WTC11 (cell line): ENCODE data around the gene MEST. TPM values are rescaled to one million over a fixed set of nuclear protein-coding genes. Genes with fewer than 3 reads are reported as not detected.
A peak's percentile ranks its signal among the peaks of the same experiment; 100 is the strongest.

Source experiments
- CTCF ChIP-seq: fragments of 200-600 bp; IDR thresholded peaks from 2 replicates; pipeline ENCODE4 v1.8.0; 2022; ENCODE audit warnings: antibody characterized with exemption
- E2F4 ChIP-seq: sonication (generic); formaldehyde crosslinking; IDR thresholded peaks from 2 replicates; pipeline ENCODE4 v1.8.1; 2022; ENCODE audit warnings: low read depth, mild to moderate bottlenecking, moderate library complexity, missing genetic modification reagents, borderline replicate concordance
- FOXP1 ChIP-seq: sonication (generic); formaldehyde crosslinking; IDR thresholded peaks from 2 replicates; pipeline ENCODE4 v1.8.0; 2022; ENCODE audit warnings: missing genetic modification reagents, mild to moderate bottlenecking, moderate library complexity, borderline replicate concordance
- KAT7 ChIP-seq: sonication (generic); formaldehyde crosslinking; IDR thresholded peaks from 2 replicates; pipeline ENCODE4 v1.8.1; 2023; ENCODE audit warnings: missing genetic modification reagents, mild to moderate bottlenecking, borderline replicate concordance
- NFE2L1 ChIP-seq: sonication (generic); formaldehyde crosslinking; IDR thresholded peaks from 2 replicates; pipeline ENCODE4 v1.8.1; 2023; ENCODE audit warnings: missing genetic modification reagents
- NR2C2 ChIP-seq: sonication (generic); formaldehyde crosslinking; IDR thresholded peaks from 2 replicates; pipeline ENCODE4 v1.8.0; 2022; ENCODE audit warnings: mild to moderate bottlenecking, missing genetic modification reagents
- OVOL2 ChIP-seq: fragments of 250-450 bp; sonication (Bioruptor Pico); IDR thresholded peaks from 2 replicates; pipeline ENCODE4 v1.9.0; 2021; ENCODE audit warnings: mild to moderate bottlenecking, borderline replicate concordance
- SMAD3 ChIP-seq: sonication (generic); formaldehyde crosslinking; IDR thresholded peaks from 2 replicates; pipeline ENCODE4 v1.8.0; 2022; ENCODE audit warnings: missing genetic modification reagents, mild to moderate bottlenecking, borderline replicate concordance
- SP1 ChIP-seq: sonication (generic); formaldehyde crosslinking; conservative IDR thresholded peaks from 2 replicates; pipeline ENCODE4 v1.8.1; 2022; ENCODE audit warnings: missing genetic modification reagents
- TEAD1 ChIP-seq: sonication (generic); formaldehyde crosslinking; IDR thresholded peaks from 2 replicates; pipeline ENCODE4 v1.8.0; 2022; ENCODE audit warnings: mild to moderate bottlenecking, missing genetic modification reagents
- ZBTB43 ChIP-seq: sonication (generic); formaldehyde crosslinking; IDR thresholded peaks from 2 replicates; pipeline ENCODE4 v1.8.1; 2023; ENCODE audit warnings: mild to moderate bottlenecking, missing genetic modification reagents
- ZNF317 ChIP-seq: sonication (generic); formaldehyde crosslinking; IDR thresholded peaks from 2 replicates; pipeline ENCODE4 v1.8.1; 2023; ENCODE audit warnings: low read depth, mild to moderate bottlenecking, moderate library complexity, missing genetic modification reagents, borderline replicate concordance
- ZNF425 ChIP-seq: fragments of 250-450 bp; sonication (Bioruptor Pico); conservative IDR thresholded peaks from 2 replicates; pipeline ENCODE4 v1.9.0; 2021; ENCODE audit warnings: mild to moderate bottlenecking
- total RNA-seq: library from RNA; stranded (reverse); gene quantifications from 3 replicates; pipeline ENCODE4 v1.2.3, GENCODE V29; 2021
- TF ChIP-seq, protein P1 (sequence below): fragments of 250-450 bp; sonication (Bioruptor Pico); IDR thresholded peaks from 2 replicates; pipeline ENCODE4 v1.9.0; 2021; ENCODE audit warnings: mild to moderate bottlenecking, borderline replicate concordance
- TF ChIP-seq, protein P2 (sequence below): sonication (generic); formaldehyde crosslinking; IDR thresholded peaks from 2 replicates; pipeline ENCODE4 v1.8.1; 2022; ENCODE audit warnings: low read depth, missing genetic modification reagents, borderline replicate concordance
- TF ChIP-seq, protein P3 (sequence below): sonication (generic); formaldehyde crosslinking; conservative IDR thresholded peaks from 2 replicates; pipeline ENCODE4 v1.8.1; 2022; ENCODE audit warnings: mild to moderate bottlenecking, missing genetic modification reagents
- TF ChIP-seq, protein P4 (sequence below): sonication (generic); formaldehyde crosslinking; IDR thresholded peaks from 2 replicates; pipeline ENCODE4 v1.8.0; 2022; ENCODE audit warnings: missing genetic modification reagents

The MEST gene
- total RNA-seq, 1 experiment from 2014 or later, result 188 TPM

- TF ChIP-seq, protein P1, sequence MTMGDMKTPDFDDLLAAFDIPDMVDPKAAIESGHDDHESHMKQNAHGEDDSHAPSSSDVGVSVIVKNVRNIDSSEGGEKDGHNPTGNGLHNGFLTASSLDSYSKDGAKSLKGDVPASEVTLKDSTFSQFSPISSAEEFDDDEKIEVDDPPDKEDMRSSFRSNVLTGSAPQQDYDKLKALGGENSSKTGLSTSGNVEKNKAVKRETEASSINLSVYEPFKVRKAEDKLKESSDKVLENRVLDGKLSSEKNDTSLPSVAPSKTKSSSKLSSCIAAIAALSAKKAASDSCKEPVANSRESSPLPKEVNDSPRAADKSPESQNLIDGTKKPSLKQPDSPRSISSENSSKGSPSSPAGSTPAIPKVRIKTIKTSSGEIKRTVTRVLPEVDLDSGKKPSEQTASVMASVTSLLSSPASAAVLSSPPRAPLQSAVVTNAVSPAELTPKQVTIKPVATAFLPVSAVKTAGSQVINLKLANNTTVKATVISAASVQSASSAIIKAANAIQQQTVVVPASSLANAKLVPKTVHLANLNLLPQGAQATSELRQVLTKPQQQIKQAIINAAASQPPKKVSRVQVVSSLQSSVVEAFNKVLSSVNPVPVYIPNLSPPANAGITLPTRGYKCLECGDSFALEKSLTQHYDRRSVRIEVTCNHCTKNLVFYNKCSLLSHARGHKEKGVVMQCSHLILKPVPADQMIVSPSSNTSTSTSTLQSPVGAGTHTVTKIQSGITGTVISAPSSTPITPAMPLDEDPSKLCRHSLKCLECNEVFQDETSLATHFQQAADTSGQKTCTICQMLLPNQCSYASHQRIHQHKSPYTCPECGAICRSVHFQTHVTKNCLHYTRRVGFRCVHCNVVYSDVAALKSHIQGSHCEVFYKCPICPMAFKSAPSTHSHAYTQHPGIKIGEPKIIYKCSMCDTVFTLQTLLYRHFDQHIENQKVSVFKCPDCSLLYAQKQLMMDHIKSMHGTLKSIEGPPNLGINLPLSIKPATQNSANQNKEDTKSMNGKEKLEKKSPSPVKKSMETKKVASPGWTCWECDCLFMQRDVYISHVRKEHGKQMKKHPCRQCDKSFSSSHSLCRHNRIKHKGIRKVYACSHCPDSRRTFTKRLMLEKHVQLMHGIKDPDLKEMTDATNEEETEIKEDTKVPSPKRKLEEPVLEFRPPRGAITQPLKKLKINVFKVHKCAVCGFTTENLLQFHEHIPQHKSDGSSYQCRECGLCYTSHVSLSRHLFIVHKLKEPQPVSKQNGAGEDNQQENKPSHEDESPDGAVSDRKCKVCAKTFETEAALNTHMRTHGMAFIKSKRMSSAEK (CRISPR knock-in tag), result no peak
- no peak for TF ChIP-seq OVOL2
- peak; percentile 79 for TF ChIP-seq FOXP1 (CRISPR knock-in tag)
- peak; percentile 89; the same call in 1 of the 2 replicates for TF ChIP-seq TEAD1 (CRISPR knock-in tag)
- TF ChIP-seq, protein P2, sequence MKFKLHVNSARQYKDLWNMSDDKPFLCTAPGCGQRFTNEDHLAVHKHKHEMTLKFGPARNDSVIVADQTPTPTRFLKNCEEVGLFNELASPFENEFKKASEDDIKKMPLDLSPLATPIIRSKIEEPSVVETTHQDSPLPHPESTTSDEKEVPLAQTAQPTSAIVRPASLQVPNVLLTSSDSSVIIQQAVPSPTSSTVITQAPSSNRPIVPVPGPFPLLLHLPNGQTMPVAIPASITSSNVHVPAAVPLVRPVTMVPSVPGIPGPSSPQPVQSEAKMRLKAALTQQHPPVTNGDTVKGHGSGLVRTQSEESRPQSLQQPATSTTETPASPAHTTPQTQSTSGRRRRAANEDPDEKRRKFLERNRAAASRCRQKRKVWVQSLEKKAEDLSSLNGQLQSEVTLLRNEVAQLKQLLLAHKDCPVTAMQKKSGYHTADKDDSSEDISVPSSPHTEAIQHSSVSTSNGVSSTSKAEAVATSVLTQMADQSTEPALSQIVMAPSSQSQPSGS (CRISPR knock-in tag), result 0 out of 2 replicates have a peak, but pooled peaks have one; percentile 20
- peak; percentile 67; the same call in 1 of the 2 replicates for TF ChIP-seq KAT7
- TF ChIP-seq, protein P3, sequence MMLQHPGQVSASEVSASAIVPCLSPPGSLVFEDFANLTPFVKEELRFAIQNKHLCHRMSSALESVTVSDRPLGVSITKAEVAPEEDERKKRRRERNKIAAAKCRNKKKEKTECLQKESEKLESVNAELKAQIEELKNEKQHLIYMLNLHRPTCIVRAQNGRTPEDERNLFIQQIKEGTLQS (CRISPR knock-in tag), result no peak
- peak; percentile 81 for TF ChIP-seq ZBTB43 (CRISPR knock-in tag)
- peak; percentile 72; the same call in 1 of the 2 replicates for TF ChIP-seq E2F4
- TF ChIP-seq ZNF425 (CRISPR knock-in tag), result no peak
- 0 out of 2 replicates have a peak, but pooled peaks have one; percentile 18 for TF ChIP-seq ZNF317 (CRISPR knock-in tag)
- TF ChIP-seq SMAD3, result peak; percentile 53; the same call in 1 of the 2 replicates
- peak; percentile 69 for TF ChIP-seq SP1
- peak; percentile 12; the same call in 1 of the 2 replicates for TF ChIP-seq NFE2L1 (CRISPR knock-in tag)
- no peak for TF ChIP-seq NR2C2 (CRISPR knock-in tag)
- TF ChIP-seq CTCF, result peak; percentile 65
- TF ChIP-seq, protein P4, sequence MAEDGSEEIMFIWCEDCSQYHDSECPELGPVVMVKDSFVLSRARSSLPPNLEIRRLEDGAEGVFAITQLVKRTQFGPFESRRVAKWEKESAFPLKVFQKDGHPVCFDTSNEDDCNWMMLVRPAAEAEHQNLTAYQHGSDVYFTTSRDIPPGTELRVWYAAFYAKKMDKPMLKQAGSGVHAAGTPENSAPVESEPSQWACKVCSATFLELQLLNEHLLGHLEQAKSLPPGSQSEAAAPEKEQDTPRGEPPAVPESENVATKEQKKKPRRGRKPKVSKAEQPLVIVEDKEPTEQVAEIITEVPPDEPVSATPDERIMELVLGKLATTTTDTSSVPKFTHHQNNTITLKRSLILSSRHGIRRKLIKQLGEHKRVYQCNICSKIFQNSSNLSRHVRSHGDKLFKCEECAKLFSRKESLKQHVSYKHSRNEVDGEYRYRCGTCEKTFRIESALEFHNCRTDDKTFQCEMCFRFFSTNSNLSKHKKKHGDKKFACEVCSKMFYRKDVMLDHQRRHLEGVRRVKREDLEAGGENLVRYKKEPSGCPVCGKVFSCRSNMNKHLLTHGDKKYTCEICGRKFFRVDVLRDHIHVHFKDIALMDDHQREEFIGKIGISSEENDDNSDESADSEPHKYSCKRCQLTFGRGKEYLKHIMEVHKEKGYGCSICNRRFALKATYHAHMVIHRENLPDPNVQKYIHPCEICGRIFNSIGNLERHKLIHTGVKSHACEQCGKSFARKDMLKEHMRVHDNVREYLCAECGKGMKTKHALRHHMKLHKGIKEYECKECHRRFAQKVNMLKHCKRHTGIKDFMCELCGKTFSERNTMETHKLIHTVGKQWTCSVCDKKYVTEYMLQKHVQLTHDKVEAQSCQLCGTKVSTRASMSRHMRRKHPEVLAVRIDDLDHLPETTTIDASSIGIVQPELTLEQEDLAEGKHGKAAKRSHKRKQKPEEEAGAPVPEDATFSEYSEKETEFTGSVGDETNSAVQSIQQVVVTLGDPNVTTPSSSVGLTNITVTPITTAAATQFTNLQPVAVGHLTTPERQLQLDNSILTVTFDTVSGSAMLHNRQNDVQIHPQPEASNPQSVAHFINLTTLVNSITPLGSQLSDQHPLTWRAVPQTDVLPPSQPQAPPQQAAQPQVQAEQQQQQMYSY (CRISPR knock-in tag), result 0 out of 2 replicates have a peak, but pooled peaks have one; percentile 15
These were observed 5.6 kb upstream of the MEST start (continued) for GRCh38 chr7:130486114-130486953.
